ENCODE measurements around the gene PDIK1L. TPM values are rescaled to one million over a fixed set of nuclear protein-coding genes. Genes with fewer than 3 reads are reported as not detected.
A peak's percentile ranks its signal among the peaks of the same experiment; 100 is the strongest.

The PDIK1L gene
- total and polyA plus RNA-seq, 2 of the 8 experiments (the other 6 are each of a cell fraction or from before 2014, with no cell fraction given), result 0.95 to 4.5 TPM

DNA sequence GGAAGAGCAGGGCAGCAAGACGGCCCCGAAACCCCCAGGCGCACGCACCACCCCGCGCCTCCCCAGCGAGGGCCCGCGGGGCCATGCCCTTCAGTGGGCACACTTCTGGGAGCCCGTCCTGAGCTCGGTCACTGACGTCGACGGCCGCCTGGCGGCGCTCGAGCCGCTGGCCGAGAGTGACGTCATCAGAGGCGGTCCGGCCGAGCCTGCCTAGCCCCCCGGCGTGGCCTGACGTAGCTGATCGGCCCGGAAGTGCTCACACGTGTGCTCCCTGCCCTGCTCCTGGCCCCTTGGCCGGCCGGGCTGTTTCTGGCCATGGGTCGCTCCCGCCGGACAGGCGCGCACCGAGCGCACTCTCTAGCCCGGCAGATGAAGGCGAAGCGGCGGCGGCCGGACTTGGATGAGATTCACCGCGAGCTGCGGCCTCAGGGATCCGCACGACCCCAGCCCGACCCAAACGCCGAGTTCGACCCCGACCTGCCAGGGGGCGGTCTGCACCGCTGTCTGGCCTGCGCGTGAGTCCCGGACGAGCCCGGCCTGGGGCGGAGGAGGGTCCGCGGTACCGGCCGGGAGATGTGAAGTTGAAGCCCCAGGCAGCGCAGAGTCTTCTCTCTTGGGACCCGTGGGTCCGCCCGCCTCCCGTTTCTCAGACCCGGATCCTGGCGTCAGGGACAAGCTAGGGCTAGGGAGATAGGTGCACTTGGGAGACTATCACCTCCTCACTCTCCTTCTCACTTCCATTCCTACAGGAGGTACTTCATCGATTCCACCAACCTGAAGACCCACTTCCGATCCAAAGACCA lies 58.2 kb downstream of the PDIK1L start, which contains the start of gene ZNF593 (continued):
- TF ChIP-seq, protein P1, sequence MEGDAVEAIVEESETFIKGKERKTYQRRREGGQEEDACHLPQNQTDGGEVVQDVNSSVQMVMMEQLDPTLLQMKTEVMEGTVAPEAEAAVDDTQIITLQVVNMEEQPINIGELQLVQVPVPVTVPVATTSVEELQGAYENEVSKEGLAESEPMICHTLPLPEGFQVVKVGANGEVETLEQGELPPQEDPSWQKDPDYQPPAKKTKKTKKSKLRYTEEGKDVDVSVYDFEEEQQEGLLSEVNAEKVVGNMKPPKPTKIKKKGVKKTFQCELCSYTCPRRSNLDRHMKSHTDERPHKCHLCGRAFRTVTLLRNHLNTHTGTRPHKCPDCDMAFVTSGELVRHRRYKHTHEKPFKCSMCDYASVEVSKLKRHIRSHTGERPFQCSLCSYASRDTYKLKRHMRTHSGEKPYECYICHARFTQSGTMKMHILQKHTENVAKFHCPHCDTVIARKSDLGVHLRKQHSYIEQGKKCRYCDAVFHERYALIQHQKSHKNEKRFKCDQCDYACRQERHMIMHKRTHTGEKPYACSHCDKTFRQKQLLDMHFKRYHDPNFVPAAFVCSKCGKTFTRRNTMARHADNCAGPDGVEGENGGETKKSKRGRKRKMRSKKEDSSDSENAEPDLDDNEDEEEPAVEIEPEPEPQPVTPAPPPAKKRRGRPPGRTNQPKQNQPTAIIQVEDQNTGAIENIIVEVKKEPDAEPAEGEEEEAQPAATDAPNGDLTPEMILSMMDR (IDR thresholded peaks at IDR 0.05; ENCODE audit: control extremely low read depth in 1 of 3, insufficient read depth in 1 of 3, low read depth in 1 of 3, low read length in 3 of 3), result peak in 2 of 3 experiments; percentile 84 to 96; a peak in 3 of 4 replicates
- TF ChIP-seq RBBP5 (IDR thresholded peaks at IDR 0.05; ENCODE audit: borderline replicate concordance, low read depth, low read length) (peak; percentile 53; the same call in 1 of the 2 replicates), TAF1 (IDR thresholded peaks at IDR 0.05; ENCODE audit: low read depth, low read length) (peak; percentile 78), TCF12 (IDR thresholded peaks at IDR 0.05; ENCODE audit: low read depth, low read length) (no peak), BRCA1 (IDR thresholded peaks at IDR 0.05; ENCODE audit: low read depth, low read length) (peak; percentile 67), JUN (IDR thresholded peaks at IDR 0.05; ENCODE audit: low read depth, low read length) (peak; percentile 85; the same call in 1 of the 2 replicates), KDM4A (IDR thresholded peaks at IDR 0.05; ENCODE audit: low read depth, low read length, severe bottlenecking) (peak; percentile 93), SP1 (IDR thresholded peaks at IDR 0.05; ENCODE audit: low read depth, low read length) (peak; percentile 18; the same call in 1 of the 2 replicates), TAF7 (optimal IDR thresholded peaks at IDR 0.05; ENCODE audit: borderline replicate concordance, low read depth, low read length) (peak; percentile 68), EGR1 (IDR thresholded peaks at IDR 0.05; ENCODE audit: borderline replicate concordance, low read depth, low read length) (no peak), CREB1 (IDR thresholded peaks at IDR 0.05) (peak; percentile 100), CHD1 (IDR thresholded peaks at IDR 0.05; ENCODE audit: low read depth, low read length) (no peak), TBP (IDR thresholded peaks at IDR 0.05; ENCODE audit: low read depth, low read length) (peak; percentile 66; the same call in 1 of the 2 replicates), CBX5 (IDR thresholded peaks at IDR 0.05; ENCODE audit: low read depth, low read length) (no peak), JUND (IDR thresholded peaks at IDR 0.05; ENCODE audit: low read length) (peak; percentile 99), MAFK (IDR thresholded peaks at IDR 0.05; ENCODE audit: low read depth, low read length) (no peak), YY1 (IDR thresholded peaks at IDR 0.05; ENCODE audit: low read depth, low read length) (no peak)
- TF ChIP-seq, protein P2, sequence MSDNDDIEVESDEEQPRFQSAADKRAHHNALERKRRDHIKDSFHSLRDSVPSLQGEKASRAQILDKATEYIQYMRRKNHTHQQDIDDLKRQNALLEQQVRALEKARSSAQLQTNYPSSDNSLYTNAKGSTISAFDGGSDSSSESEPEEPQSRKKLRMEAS (IDR thresholded peaks at IDR 0.05), result peak; percentile 97
- TF ChIP-seq, protein P3, sequence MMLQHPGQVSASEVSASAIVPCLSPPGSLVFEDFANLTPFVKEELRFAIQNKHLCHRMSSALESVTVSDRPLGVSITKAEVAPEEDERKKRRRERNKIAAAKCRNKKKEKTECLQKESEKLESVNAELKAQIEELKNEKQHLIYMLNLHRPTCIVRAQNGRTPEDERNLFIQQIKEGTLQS (IDR thresholded peaks at IDR 0.05; ENCODE audit: insufficient read depth, low read depth, low read length), result peak; percentile 90
- TF ChIP-seq, protein P4, sequence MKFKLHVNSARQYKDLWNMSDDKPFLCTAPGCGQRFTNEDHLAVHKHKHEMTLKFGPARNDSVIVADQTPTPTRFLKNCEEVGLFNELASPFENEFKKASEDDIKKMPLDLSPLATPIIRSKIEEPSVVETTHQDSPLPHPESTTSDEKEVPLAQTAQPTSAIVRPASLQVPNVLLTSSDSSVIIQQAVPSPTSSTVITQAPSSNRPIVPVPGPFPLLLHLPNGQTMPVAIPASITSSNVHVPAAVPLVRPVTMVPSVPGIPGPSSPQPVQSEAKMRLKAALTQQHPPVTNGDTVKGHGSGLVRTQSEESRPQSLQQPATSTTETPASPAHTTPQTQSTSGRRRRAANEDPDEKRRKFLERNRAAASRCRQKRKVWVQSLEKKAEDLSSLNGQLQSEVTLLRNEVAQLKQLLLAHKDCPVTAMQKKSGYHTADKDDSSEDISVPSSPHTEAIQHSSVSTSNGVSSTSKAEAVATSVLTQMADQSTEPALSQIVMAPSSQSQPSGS (IDR thresholded peaks at IDR 0.05; ENCODE audit: low read length), result peak; percentile 97
